Coronary artery (tissue), 2 donors: ENCODE measurements around the gene RIC8B.

ENCODE experiments used
- DNase-seq: peaks from one replicate; pipeline ENCODE4 v3.0.0-alpha.2; 2017; ENCODE audit warnings: low spot score
- H3K27ac ChIP-seq, 2 donors: fragments of 200-600 bp; sonication (generic); one replicate each; pipeline ENCODE4 v1.5.1; 2016 to 2019
- H3K4me3 ChIP-seq: fragments of 200-600 bp; sonication (generic); 2 replicates; pipeline ENCODE4 v1.5.1; 2016; ENCODE audit warnings: mild to moderate bottlenecking, moderate library complexity
- CTCF ChIP-seq: fragments of 200-600 bp; sonication (generic); IDR thresholded peaks from one replicate; pipeline ENCODE4 v1.5.1; 2019; ENCODE audit warnings: antibody characterized with exemption

The RIC8B gene

GRCh38 chr12:106900554-106900953 is 126.1 kb downstream of the RIC8B start:
- Histone ChIP-seq H3K27ac (no peak overlapping the region), H3K4me3 (no peak overlapping the region)
- no peak for TF ChIP-seq CTCF
- no peak for DNase-seq

GRCh38 chr12:106901276-106901675 is 126.8 kb downstream of the RIC8B start:
- no peak for DNase-seq
- no peak overlapping the region for H3K27ac ChIP-seq
- no peak overlapping the region for H3K4me3 ChIP-seq
- no peak for TF ChIP-seq CTCF

GRCh38 chr12:106902053-106902452 is 127.6 kb downstream of the RIC8B start:
- TF ChIP-seq CTCF, result no peak
- H3K4me3 ChIP-seq, result no peak overlapping the region
- DNase-seq, result no peak
- H3K27ac ChIP-seq, result no peak overlapping the region

- H3K27ac ChIP-seq, result no peak overlapping the region
- DNase-seq, result no peak
- peak overlapping the region; percentile 67 for H3K4me3 ChIP-seq
- TF ChIP-seq CTCF, result no peak
Measured at GRCh38 chr12:106903241-106903945, 128.9 kb downstream of the RIC8B start.

GRCh38 chr12:106906715-106907114 is 132.2 kb downstream of the RIC8B start:
- Histone ChIP-seq H3K4me3 (no peak overlapping the region), H3K27ac (no peak overlapping the region)
- no peak for TF ChIP-seq CTCF
- no peak for DNase-seq

- no peak for TF ChIP-seq CTCF
- Histone ChIP-seq H3K4me3 (no peak overlapping the region), H3K27ac (no peak overlapping the region)
- no peak for DNase-seq
Measured at GRCh38 chr12:106907411-106907810, 132.9 kb downstream of the RIC8B start.

- H3K4me3 ChIP-seq, result no peak overlapping the region
- TF ChIP-seq CTCF, result no peak
- no peak for DNase-seq
- no peak overlapping the region for H3K27ac ChIP-seq
Measured at GRCh38 chr12:106907846-106908245, 133.4 kb downstream of the RIC8B start.
